Smooth muscle cell of the pulmonary artery (primary cell): ENCODE data around the gene HDGFL3. TPM values are rescaled to one million over a fixed set of nuclear protein-coding genes. Genes with fewer than 3 reads are reported as not detected.

Experiments used
- total RNA-seq: library from RNA; depleted of rRNA; stranded (reverse); fragments of >200 nt; gene quantifications from 2 replicates; pipeline ENCODE4 v1.2.3, GENCODE V29; 2014

The HDGFL3 gene
- total RNA-seq, result 23.9 and 24.4 TPM in 2 replicates

GRCh38 chr15:83207660-83208366 is at the start of gene HDGFL3:
HDGFL3 (minus strand) TSS chr15:83207823; CDS start chr15:83207414, 409 bp downstream.

GRCh38 chr15:83106994-83107840 is 100.4 kb downstream of the HDGFL3 start, which contains the start of gene TM6SF1:
TM6SF1 (plus strand) TSS chr15:83107645; CDS start chr15:83107681, 36 bp downstream.

Other genes starting within 250 kb of the HDGFL3 start
- 23.8 and 25.8 TPM in 2 replicates for gene RAMAC, start 221.6 kb downstream of the HDGFL3 start, total RNA-seq
- 8.9 and 9.7 TPM in 2 replicates for gene C15orf40, start 196.2 kb downstream of the HDGFL3 start, total RNA-seq
- 95.1 and 113 TPM in 2 replicates for gene BTBD1, start 140.6 kb downstream of the HDGFL3 start, total RNA-seq
- gene TM6SF1, start 100.2 kb downstream of the HDGFL3 start, total RNA-seq, result 0.33 and 0.83 TPM in 2 replicates
- gene BNC1, start 76.8 kb upstream of the HDGFL3 start, total RNA-seq, result 0.91 and 21.4 TPM in 2 replicates
- 0.07 and 0.20 TPM in 2 replicates for gene SH3GL3, start 239.5 kb upstream of the HDGFL3 start, total RNA-seq